Caco-2 (cell line): ENCODE data around the gene LCE5A. TPM values are rescaled to one million over a fixed set of nuclear protein-coding genes. Genes with fewer than 3 reads are reported as not detected.

Source experiments
- BruUV-seq: library from RNA; stranded (reverse); fragments of 400-500 nt; replicated peaks from 2 replicates; lab custom pipeline; 2021; lab: Mats Ljungman, UMichigan
- CTCF ChIA-PET: fragments of 300-600 bp; sonication (Branson Sonifier 250); formaldehyde crosslinking; loops from one replicate; lab custom pipeline; 2022; ENCODE audit warnings: antibody characterized with exemption; lab: Charles Lee
- POLR2A ChIA-PET: fragments of 300-600 bp; sonication (Branson Sonifier 250); formaldehyde crosslinking; loops from one replicate; lab custom pipeline; 2022; ENCODE audit warnings: antibody characterized with exemption; lab: Charles Lee
- DNase-seq, 2 experiments: peaks; one replicate each; pipeline versions ENCODE4 v3.0.0 to v3.0.0-alpha.2; 2020 to 2022
- H3K27me3 ChIP-seq: replicated peaks from 2 replicates; pipeline ENCODE4 v1.6.0; 2011; ENCODE audit warnings: low read length; ENCODE audit not compliant: control insufficient read depth, insufficient read depth
- H3K36me3 ChIP-seq: 2 replicates; pipeline ENCODE4 v1.5.1; 2011; ENCODE audit warnings: low read length; ENCODE audit not compliant: control insufficient read depth, insufficient read depth
- H3K4me1 ChIP-seq: fragments of 250-450 bp; sonication (Bioruptor Pico); 2 replicates; pipeline ENCODE4 v1.5.1; 2020; ENCODE audit warnings: mild to moderate bottlenecking
- H3K4me3 ChIP-seq: 2 replicates; pipeline ENCODE4 v1.5.1; 2011; ENCODE audit warnings: low read depth, mild to moderate bottlenecking, control low read depth, low read length
- H3K9me3 ChIP-seq: fragments of 250-450 bp; sonication (Bioruptor Pico); 2 replicates; pipeline ENCODE4 v1.5.1; 2020; ENCODE audit warnings: mild to moderate bottlenecking, moderate library complexity
- H3K27ac Mint-ChIP-seq: one replicate; pipeline ENCODE4 v1.8.0; 2022; ENCODE audit warnings: mixed read lengths; ENCODE audit not compliant: unreplicated experiment
- H3K27me3 Mint-ChIP-seq: one replicate; pipeline ENCODE4 v1.8.0; 2022; ENCODE audit warnings: mixed read lengths; ENCODE audit not compliant: insufficient read depth, unreplicated experiment
- H3K36me3 Mint-ChIP-seq: one replicate; pipeline ENCODE4 v1.8.0; 2022; ENCODE audit warnings: mild to moderate bottlenecking, mixed read lengths; ENCODE audit not compliant: insufficient read depth, unreplicated experiment
- H3K4me1 Mint-ChIP-seq: one replicate; pipeline ENCODE4 v1.8.0; 2022; ENCODE audit warnings: low read depth, mixed read lengths; ENCODE audit not compliant: unreplicated experiment
- H3K4me3 Mint-ChIP-seq: one replicate; pipeline ENCODE4 v1.8.0; 2022; ENCODE audit warnings: mild to moderate bottlenecking, moderate library complexity, mixed read lengths; ENCODE audit not compliant: unreplicated experiment
- H3K9me3 Mint-ChIP-seq: one replicate; pipeline ENCODE4 v1.8.0; 2022; ENCODE audit warnings: mixed read lengths; ENCODE audit not compliant: unreplicated experiment
- intact Hi-C: fragments of 100-400 bp; cut with micrococcal nuclease; formaldehyde crosslinking; loops from one replicate; pipeline ENCODE4 v1.10.0; 2022; ENCODE audit not compliant: unreplicated experiment
- total RNA-seq: library from RNA; stranded (reverse); gene quantifications from 2 replicates; pipeline ENCODE4 v1.2.3, GENCODE V29; 2022
- TF ChIP-seq, protein P1 (sequence below), 2 experiments: fragments of 200-600 bp in 1 of 2; IDR thresholded peaks; 1 replicate in 1 of 2; 2 replicates in 1 of 2; pipeline versions ENCODE4 v1.5.1 to v1.8.0; 2011 to 2022; ENCODE audit warnings: antibody characterized with exemption in 1 of 2, control low read depth in 1 of 2, inconsistent platforms in 1 of 2, low read depth in 1 of 2, low read length in 1 of 2, mild to moderate bottlenecking in 1 of 2, moderate library complexity in 1 of 2; ENCODE audit not compliant: insufficient read depth in 1 of 2, severe bottlenecking in 1 of 2, unreplicated experiment in 1 of 2

Gene LCE5A
- total RNA-seq, 1 experiment from 2014 or later, result not detected

- no peaks in the 10 kb centered on the region for H3K27me3 ChIP-seq
- Mint-ChIP-seq H3K36me3 (no peaks in the 10 kb centered on the region), H3K27ac (no peak overlapping the region), H3K27me3 (peaks cover 6% of the 10 kb centered on the region), H3K4me1 (peaks cover 5% of the 10 kb centered on the region), H3K4me3 (no peak overlapping the region), H3K9me3 (no peaks in the 10 kb centered on the region)
- no peak overlapping the region for H3K4me3 ChIP-seq
- CTCF ChIA-PET, result no interaction called here
- H3K9me3 ChIP-seq, result no peaks in the 10 kb centered on the region
- POLR2A ChIA-PET, result no interaction called here
- no peaks in the 10 kb centered on the region for H3K4me1 ChIP-seq
- no peaks in the 10 kb centered on the region for H3K36me3 ChIP-seq
- no TSS peak for BruUV-seq
- intact Hi-C loops, result loop anchor here (10.0 kb wide), 1 partner anchor 143 kb away; no protein-coding TSS in a partner anchor
- DNase-seq, result no peak
- TF ChIP-seq, protein P1, sequence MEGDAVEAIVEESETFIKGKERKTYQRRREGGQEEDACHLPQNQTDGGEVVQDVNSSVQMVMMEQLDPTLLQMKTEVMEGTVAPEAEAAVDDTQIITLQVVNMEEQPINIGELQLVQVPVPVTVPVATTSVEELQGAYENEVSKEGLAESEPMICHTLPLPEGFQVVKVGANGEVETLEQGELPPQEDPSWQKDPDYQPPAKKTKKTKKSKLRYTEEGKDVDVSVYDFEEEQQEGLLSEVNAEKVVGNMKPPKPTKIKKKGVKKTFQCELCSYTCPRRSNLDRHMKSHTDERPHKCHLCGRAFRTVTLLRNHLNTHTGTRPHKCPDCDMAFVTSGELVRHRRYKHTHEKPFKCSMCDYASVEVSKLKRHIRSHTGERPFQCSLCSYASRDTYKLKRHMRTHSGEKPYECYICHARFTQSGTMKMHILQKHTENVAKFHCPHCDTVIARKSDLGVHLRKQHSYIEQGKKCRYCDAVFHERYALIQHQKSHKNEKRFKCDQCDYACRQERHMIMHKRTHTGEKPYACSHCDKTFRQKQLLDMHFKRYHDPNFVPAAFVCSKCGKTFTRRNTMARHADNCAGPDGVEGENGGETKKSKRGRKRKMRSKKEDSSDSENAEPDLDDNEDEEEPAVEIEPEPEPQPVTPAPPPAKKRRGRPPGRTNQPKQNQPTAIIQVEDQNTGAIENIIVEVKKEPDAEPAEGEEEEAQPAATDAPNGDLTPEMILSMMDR (IDR thresholded peaks at IDR 0.05; ENCODE audit: insufficient read depth in 1 of 2, low read depth in 1 of 2, low read length in 1 of 2, severe bottlenecking in 1 of 2, unreplicated experiment in 1 of 2), result no peak
These were observed 26.9 kb downstream of the LCE5A start for GRCh38 chr1:152537496-152537895.

DNA sequence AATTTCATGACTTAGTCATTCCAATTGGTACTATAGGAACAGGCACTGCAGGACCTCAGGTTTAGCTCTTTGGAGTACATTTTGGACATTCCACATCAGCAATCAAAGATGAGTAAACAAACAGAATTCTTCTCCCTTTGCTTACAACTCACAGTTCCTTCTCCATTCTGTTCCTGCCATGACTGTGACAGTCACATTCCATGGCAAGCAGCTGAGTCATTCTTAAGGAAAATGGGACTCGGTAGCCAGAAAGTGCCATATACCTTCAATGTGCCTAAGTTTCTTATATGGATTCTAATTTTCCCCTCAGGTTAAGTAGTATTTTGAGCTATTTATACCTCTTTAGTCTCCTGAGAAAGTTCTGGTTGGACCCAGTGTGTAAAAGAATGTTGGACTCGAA, 29.3 kb downstream of the LCE5A start:
- no peak overlapping the region for H3K4me3 Mint-ChIP-seq
- DNase-seq, result no peak
- intact Hi-C loops, result loop anchor here (10.0 kb wide), 1 partner anchor 145 kb away; no protein-coding TSS in a partner anchor
- BruUV-seq, result no TSS peak
- Histone ChIP-seq H3K36me3 (no peaks in the 10 kb centered on the region), H3K27me3 (no peaks in the 10 kb centered on the region), H3K4me3 (no peak overlapping the region), H3K9me3 (no peaks in the 10 kb centered on the region), H3K4me1 (no peaks in the 10 kb centered on the region)
- H3K27me3 Mint-ChIP-seq, result peaks cover 6% of the 10 kb centered on the region
- peaks cover 5% of the 10 kb centered on the region for H3K4me1 Mint-ChIP-seq
- H3K9me3 Mint-ChIP-seq, result no peaks in the 10 kb centered on the region
- TF ChIP-seq, protein P1 (IDR thresholded peaks at IDR 0.05; ENCODE audit: insufficient read depth in 1 of 2, low read depth in 1 of 2, low read length in 1 of 2, severe bottlenecking in 1 of 2, unreplicated experiment in 1 of 2), result no peak
- no peaks in the 10 kb centered on the region for H3K36me3 Mint-ChIP-seq
- POLR2A ChIA-PET, result no interaction called here
- CTCF ChIA-PET, result interaction anchor here (1.0 kb wide), 1 partner anchor 141 kb away, joined by 3 read pairs; no protein-coding TSS in a partner anchor
- H3K27ac Mint-ChIP-seq, result no peak overlapping the region

DNA sequence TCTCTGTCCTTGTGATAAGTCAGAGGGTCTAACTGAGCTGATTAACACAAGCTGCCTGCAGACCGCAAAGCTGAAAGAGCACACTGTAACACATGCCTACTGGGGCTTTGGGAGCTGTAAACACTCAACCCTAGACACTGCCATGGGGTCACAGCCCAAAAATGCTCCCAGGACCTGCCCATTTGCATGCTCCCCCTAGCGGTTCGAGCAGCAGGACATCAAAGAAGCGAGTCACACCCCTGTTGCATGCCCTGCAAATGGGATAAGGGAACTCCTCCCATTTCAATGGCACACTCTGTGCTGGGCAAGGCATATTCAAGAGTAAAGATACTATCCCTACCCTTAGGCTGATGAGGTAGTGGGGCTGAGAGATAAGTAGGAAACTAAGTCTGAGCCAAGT, 33.2 kb downstream of the LCE5A start:
- POLR2A ChIA-PET, result no interaction called here
- no peak overlapping the region for H3K4me3 ChIP-seq
- H3K4me3 Mint-ChIP-seq, result no peak overlapping the region
- intact Hi-C loops, result no loop called here
- CTCF ChIA-PET, result no interaction called here
- no peaks in the 10 kb centered on the region for H3K36me3 Mint-ChIP-seq
- BruUV-seq, result no TSS peak
- TF ChIP-seq, protein P1 (IDR thresholded peaks at IDR 0.05; ENCODE audit: insufficient read depth in 1 of 2, low read depth in 1 of 2, low read length in 1 of 2, severe bottlenecking in 1 of 2, unreplicated experiment in 1 of 2), result peak; percentile 29 to 43
- no peaks in the 10 kb centered on the region for H3K36me3 ChIP-seq
- H3K4me1 ChIP-seq, result no peaks in the 10 kb centered on the region
- no peaks in the 10 kb centered on the region for H3K27me3 ChIP-seq
- no peaks in the 10 kb centered on the region for H3K9me3 ChIP-seq
- peaks cover 5% of the 10 kb centered on the region for H3K4me1 Mint-ChIP-seq
- peak in 1 of 2 experiments; percentile 15 for DNase-seq
- H3K9me3 Mint-ChIP-seq, result peaks cover 9% of the 10 kb centered on the region
- H3K27ac Mint-ChIP-seq, result no peak overlapping the region
- peaks cover 8% of the 10 kb centered on the region for H3K27me3 Mint-ChIP-seq
